A673 (cell line): Measurements from ENCODE around the gene NGEF. TPM values are rescaled to one million over a fixed set of nuclear protein-coding genes. Genes with fewer than 3 reads are reported as not detected.

ENCODE experiments used
- BruUV-seq: library from RNA; stranded (reverse); fragments of 400-500 nt; replicated peaks from 2 replicates; lab custom pipeline; 2021; lab: Mats Ljungman, UMichigan
- CTCF ChIA-PET: fragments of 300-600 bp; sonication (Branson Sonifier 250); formaldehyde crosslinking; loops from one replicate; lab custom pipeline; 2022; ENCODE audit warnings: antibody characterized with exemption; lab: Charles Lee
- POLR2A ChIA-PET: fragments of 300-600 bp; sonication (Branson Sonifier 250); formaldehyde crosslinking; loops from one replicate; lab custom pipeline; 2022; ENCODE audit warnings: antibody characterized with exemption; ENCODE audit not compliant: low non-redundant PET; lab: Charles Lee
- DNase-seq: peaks from one replicate; pipeline ENCODE4 v3.0.0-alpha.2; 2015; ENCODE audit warnings: low spot score
- H3K27ac ChIP-seq: fragments of 200-600 bp; sonication (generic); 2 replicates; pipeline ENCODE4 v1.5.1; 2016; ENCODE audit warnings: mixed run types, low read depth, mild to moderate bottlenecking, mixed read lengths, antibody characterized with exemption, low read length; ENCODE audit not compliant: poor library complexity, severe bottlenecking
- H3K27me3 ChIP-seq: fragments of 200-600 bp; sonication (generic); replicated peaks from 2 replicates; pipeline ENCODE4 v1.6.1; 2017; ENCODE audit warnings: mixed run types, low read depth, mild to moderate bottlenecking, mixed read lengths, antibody characterized with exemption, low read length; ENCODE audit not compliant: insufficient read depth, poor library complexity
- H3K36me3 ChIP-seq: fragments of 200-600 bp; sonication (generic); 2 replicates; pipeline ENCODE4 v1.6.1; 2016; ENCODE audit warnings: mixed run types, mild to moderate bottlenecking, mixed read lengths, antibody characterized with exemption, low read length; ENCODE audit not compliant: insufficient read depth, poor library complexity, severe bottlenecking
- H3K4me1 ChIP-seq: fragments of 200-600 bp; sonication (generic); 2 replicates; pipeline ENCODE4 v1.6.1; 2017; ENCODE audit warnings: mixed run types, mild to moderate bottlenecking, mixed read lengths, antibody characterized with exemption, low read length; ENCODE audit not compliant: insufficient read depth, poor library complexity, severe bottlenecking
- H3K4me3 ChIP-seq: fragments of 200-600 bp; sonication (generic); 2 replicates; pipeline ENCODE4 v1.5.1; 2016; ENCODE audit warnings: low read depth, mixed run types, mild to moderate bottlenecking, mixed read lengths, low read length; ENCODE audit not compliant: poor library complexity, severe bottlenecking
- H3K9me3 ChIP-seq: fragments of 200-600 bp; sonication (generic); 2 replicates; pipeline ENCODE4 v1.6.1; 2016; ENCODE audit warnings: mixed run types, low read depth, mild to moderate bottlenecking, mixed read lengths, antibody characterized with exemption, low read length; ENCODE audit not compliant: poor library complexity, severe bottlenecking
- CTCF ChIP-seq: fragments of 300-800, 200-600 bp; sonication (generic); conservative IDR thresholded peaks from 2 replicates; pipeline ENCODE4 v1.5.1; 2017; ENCODE audit warnings: low read depth, mild to moderate bottlenecking, antibody characterized with exemption, low read length, moderate library complexity, mixed read lengths
- EZH2 ChIP-seq: fragments of 200-600 bp; sonication (generic); IDR thresholded peaks from 2 replicates; pipeline ENCODE4 v1.6.1; 2017; ENCODE audit warnings: borderline replicate concordance, low read depth, mild to moderate bottlenecking, mixed read lengths, antibody characterized with exemption, low read length; ENCODE audit not compliant: poor library complexity, severe bottlenecking
- intact Hi-C: fragments of 100-400 bp; cut with micrococcal nuclease; formaldehyde crosslinking; loops from one replicate; pipeline ENCODE4 v1.10.0; 2022; ENCODE audit not compliant: unreplicated experiment
- total RNA-seq: library from RNA; stranded (reverse); gene quantifications from 2 replicates; pipeline ENCODE4 v1.2.3, GENCODE V29; 2021

NGEF gene
- total RNA-seq, 1 experiment from 2014 or later = 0.69 TPM

GRCh38 chr2:232893834-232894233, 119.2 kb downstream of the NGEF start:
- CTCF ChIA-PET = no interaction called here
- Histone ChIP-seq H3K36me3 (no peaks in the 10 kb centered on the region), H3K4me1 (no peaks in the 10 kb centered on the region), H3K27me3 (no peaks in the 10 kb centered on the region), H3K27ac (no peak overlapping the region), H3K9me3 (no peaks in the 10 kb centered on the region), H3K4me3 (no peak overlapping the region)
- POLR2A ChIA-PET = no interaction called here
- intact Hi-C loops = no loop called here
- BruUV-seq = no TSS peak
- no peak for TF ChIP-seq CTCF
- no peak for TF ChIP-seq EZH2
- no peak for DNase-seq

- H3K27me3 ChIP-seq = no peaks in the 10 kb centered on the region
- no peaks in the 10 kb centered on the region for H3K36me3 ChIP-seq
- no peaks in the 10 kb centered on the region for H3K4me1 ChIP-seq
- POLR2A ChIA-PET = no interaction called here
- no peak overlapping the region for H3K4me3 ChIP-seq
- no peak for DNase-seq
- TF ChIP-seq EZH2 (no peak), CTCF (no peak)
- no peaks in the 10 kb centered on the region for H3K9me3 ChIP-seq
- intact Hi-C loops = no loop called here
- H3K27ac ChIP-seq = no peak overlapping the region
- no TSS peak for BruUV-seq
- CTCF ChIA-PET = no interaction called here
These were observed 120.2 kb downstream of the NGEF start for GRCh38 chr2:232892843-232893242.

- no peaks in the 10 kb centered on the region for H3K9me3 ChIP-seq
- no peak for DNase-seq
- H3K27me3 ChIP-seq = no peaks in the 10 kb centered on the region
- CTCF ChIA-PET = no interaction called here
- no TSS peak for BruUV-seq
- no peaks in the 10 kb centered on the region for H3K36me3 ChIP-seq
- H3K4me1 ChIP-seq = no peaks in the 10 kb centered on the region
- no peak overlapping the region for H3K27ac ChIP-seq
- no peak overlapping the region for H3K4me3 ChIP-seq
- POLR2A ChIA-PET = no interaction called here
- no peak for TF ChIP-seq CTCF
- TF ChIP-seq EZH2 = no peak
- intact Hi-C loops = no loop called here
These were observed 120.8 kb downstream of the NGEF start for GRCh38 chr2:232892221-232892620.
